Endothelial cell (in vitro differentiated cells): Measurements from ENCODE around the gene SF1. TPM values are rescaled to one million over a fixed set of nuclear protein-coding genes. Genes with fewer than 3 reads are reported as not detected.

Experiments used
- DNase-seq: peaks from one replicate; pipeline ENCODE4 v3.0.0; 2021; ENCODE audit warnings: low spot score
- H3K27ac Mint-ChIP-seq: one replicate; pipeline ENCODE4 v1.8.0; 2021; ENCODE audit warnings: mixed read lengths, inconsistent platforms; ENCODE audit not compliant: unreplicated experiment
- H3K27me3 Mint-ChIP-seq: one replicate; pipeline ENCODE4 v1.8.0; 2021; ENCODE audit warnings: mild to moderate bottlenecking, moderate library complexity, mixed read lengths, inconsistent platforms; ENCODE audit not compliant: unreplicated experiment
- H3K36me3 Mint-ChIP-seq: one replicate; pipeline ENCODE4 v1.8.0; 2021; ENCODE audit warnings: mild to moderate bottlenecking, low read depth, mixed read lengths, inconsistent platforms; ENCODE audit not compliant: unreplicated experiment
- H3K4me1 Mint-ChIP-seq: one replicate; pipeline ENCODE4 v1.8.0; 2021; ENCODE audit warnings: mild to moderate bottlenecking, mixed read lengths, inconsistent platforms; ENCODE audit not compliant: unreplicated experiment
- H3K4me3 Mint-ChIP-seq: one replicate; pipeline ENCODE4 v1.8.0; 2021; ENCODE audit warnings: mild to moderate bottlenecking, mixed read lengths, inconsistent platforms; ENCODE audit not compliant: unreplicated experiment
- H3K9me3 Mint-ChIP-seq: one replicate; pipeline ENCODE4 v1.8.0; 2021; ENCODE audit warnings: mixed read lengths, inconsistent platforms; ENCODE audit not compliant: unreplicated experiment
- CTCF ChIP-seq: fragments of 200-600 bp; sonication (generic); IDR thresholded peaks from one replicate; pipeline ENCODE4 v1.5.0; 2021; ENCODE audit warnings: antibody characterized with exemption; ENCODE audit not compliant: unreplicated experiment
- total RNA-seq: library from RNA; stranded (reverse); fragmentation: NEBNext Ultra II Directional; extraction: Animal tissue kit (Norgen Biotek cat#: 25700); gene quantifications from one replicate; pipeline ENCODE4 v1.2.1, GENCODE V29; 2021; ENCODE audit not compliant: unreplicated experiment

The SF1 gene
- total RNA-seq, 1 donor from 2014 or later, result 322 TPM

DNA sequence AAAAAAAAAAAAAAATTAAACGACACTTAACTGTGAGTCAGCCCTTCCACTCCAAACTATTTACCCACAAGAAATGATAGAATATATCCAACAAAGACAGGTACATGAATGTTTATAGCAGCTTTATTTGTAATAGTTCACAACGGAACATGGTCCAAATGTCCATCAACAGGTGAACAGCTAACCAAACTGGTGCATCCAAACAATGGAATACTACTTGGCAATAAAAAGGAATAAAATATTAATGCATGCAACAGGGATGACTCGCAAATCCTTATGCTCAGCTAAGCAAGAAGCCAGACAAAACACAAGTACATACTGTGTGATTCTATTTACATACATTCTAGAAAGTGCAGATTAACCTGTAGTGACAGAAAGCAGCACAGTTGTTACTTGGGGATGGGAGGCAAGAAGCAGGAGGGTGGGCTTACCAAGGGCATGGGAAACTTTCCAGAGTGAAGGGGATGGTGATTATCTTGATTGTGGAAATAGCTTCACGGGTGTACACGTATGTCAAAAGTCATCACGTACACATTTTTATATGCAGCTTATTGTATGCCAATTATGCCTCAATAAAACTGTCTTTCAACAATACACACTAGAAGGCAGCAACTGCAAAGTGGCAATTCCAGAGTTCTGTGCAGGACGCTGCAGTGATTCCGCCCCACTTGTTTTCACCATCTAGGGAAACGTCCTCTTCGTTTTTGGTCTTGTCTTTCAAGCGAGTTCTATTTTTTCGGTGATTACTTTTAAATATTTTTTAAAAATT, 6.7 kb upstream of the SF1 start:
- no peak for TF ChIP-seq CTCF
- peaks cover under 1% of the 10 kb centered on the region for H3K36me3 Mint-ChIP-seq
- H3K4me3 Mint-ChIP-seq, result no peak overlapping the region
- no peaks in the 10 kb centered on the region for H3K4me1 Mint-ChIP-seq
- DNase-seq, result no peak
- peaks cover 5% of the 10 kb centered on the region for H3K27me3 Mint-ChIP-seq
- H3K27ac Mint-ChIP-seq, result no peak overlapping the region
- H3K9me3 Mint-ChIP-seq, result no peaks in the 10 kb centered on the region

DNA sequence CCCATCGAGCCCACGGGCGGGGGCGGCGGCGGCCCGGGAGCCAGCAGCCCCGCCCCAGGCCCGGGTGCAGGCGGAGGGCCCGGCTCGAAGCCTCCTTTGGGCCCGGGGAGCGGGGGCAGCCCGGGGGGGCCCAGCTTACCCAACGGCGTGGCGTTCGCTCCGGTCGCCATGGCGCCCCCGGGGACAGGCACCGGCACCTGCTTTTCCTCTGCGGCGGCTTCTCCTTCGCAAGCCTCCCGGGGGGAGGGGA, 194 bp downstream of the SF1 start:
- Mint-ChIP-seq H3K9me3 (no peaks in the 10 kb centered on the region), H3K27ac (no peak overlapping the region), H3K36me3 (peaks cover 37% of the 10 kb centered on the region), H3K27me3 (peaks cover 13% of the 10 kb centered on the region), H3K4me1 (peaks cover 38% of the 10 kb centered on the region), H3K4me3 (no peak overlapping the region)
- no peak for DNase-seq
- TF ChIP-seq CTCF, result no peak

DNA sequence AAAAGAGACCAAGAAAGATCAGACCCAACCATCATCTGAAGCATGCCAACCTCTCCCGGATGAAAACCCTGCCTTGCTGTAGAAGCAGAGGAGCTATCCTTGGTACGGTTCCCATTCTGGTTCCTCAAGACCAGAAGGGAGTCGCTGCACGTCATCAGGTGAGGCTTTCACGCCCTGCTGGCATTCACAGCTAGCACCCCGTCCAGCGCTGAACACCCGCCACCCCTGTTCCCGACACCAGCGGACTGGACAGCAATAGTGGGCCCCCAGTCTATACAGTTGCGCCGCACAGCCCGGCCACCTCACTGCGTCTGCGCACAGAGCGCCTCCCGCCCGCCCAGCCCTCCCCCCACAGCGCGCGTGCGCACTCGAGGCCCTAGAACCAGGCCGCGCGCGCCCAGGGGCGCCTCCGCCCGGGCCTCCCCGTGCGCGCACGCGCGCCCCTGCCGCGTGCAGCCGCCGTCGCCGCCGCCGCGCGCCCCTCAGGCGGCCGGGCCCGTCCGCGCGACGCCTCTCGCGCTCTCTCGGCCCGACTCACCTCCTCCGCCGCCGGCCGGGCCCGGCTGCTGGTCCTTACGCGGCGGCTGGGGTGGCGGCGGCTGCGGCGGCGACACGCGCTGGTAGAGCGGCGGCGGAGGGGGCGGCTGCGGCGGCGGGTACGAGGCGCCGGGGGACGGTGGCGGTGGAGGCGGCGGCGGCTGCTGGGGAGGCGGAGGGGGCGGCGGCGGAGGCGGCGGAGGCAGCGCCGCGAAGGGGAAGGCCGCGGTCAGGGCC, 706 bp downstream of the SF1 start:
- H3K9me3 Mint-ChIP-seq, result no peaks in the 10 kb centered on the region
- H3K27me3 Mint-ChIP-seq, result peaks cover 13% of the 10 kb centered on the region
- TF ChIP-seq CTCF, result no peak
- peaks cover 44% of the 10 kb centered on the region for H3K4me1 Mint-ChIP-seq
- peak overlapping the region; percentile 49 for H3K27ac Mint-ChIP-seq
- peak overlapping the region; percentile 98 for H3K4me3 Mint-ChIP-seq
- DNase-seq, result peak; percentile 76
- H3K36me3 Mint-ChIP-seq, result peaks cover 42% of the 10 kb centered on the region

DNA sequence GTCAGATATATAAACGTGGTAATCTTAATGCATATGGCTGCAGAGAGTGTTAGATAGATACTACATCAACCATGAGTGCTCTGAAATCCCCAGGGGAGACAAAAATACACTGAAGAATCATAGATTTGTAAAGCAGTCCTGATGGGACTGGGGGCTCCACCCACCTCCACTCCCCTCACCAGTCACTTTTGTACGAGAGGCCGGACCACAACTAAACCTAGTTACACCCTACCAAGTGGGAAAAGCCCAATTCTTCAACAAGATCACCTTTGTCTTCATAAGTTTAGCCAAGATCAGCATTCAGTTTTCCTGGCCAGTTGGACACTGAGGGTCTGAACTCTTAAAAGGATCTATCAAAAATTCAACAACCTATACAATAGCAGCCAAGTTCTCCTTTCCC, 1.5 kb downstream of the SF1 start:
- Mint-ChIP-seq H3K36me3 (peaks cover 49% of the 10 kb centered on the region), H3K27me3 (peaks cover 13% of the 10 kb centered on the region), H3K27ac (peak overlapping the region; percentile 49), H3K4me3 (peak overlapping the region; percentile 98), H3K4me1 (peaks cover 50% of the 10 kb centered on the region), H3K9me3 (no peaks in the 10 kb centered on the region)
- no peak for DNase-seq
- TF ChIP-seq CTCF, result no peak

- Mint-ChIP-seq H3K27ac (peak overlapping the region; percentile 49), H3K27me3 (peaks cover 13% of the 10 kb centered on the region), H3K4me3 (peak overlapping the region; percentile 98), H3K36me3 (peaks cover 54% of the 10 kb centered on the region), H3K9me3 (no peaks in the 10 kb centered on the region), H3K4me1 (peaks cover 52% of the 10 kb centered on the region)
- TF ChIP-seq CTCF, result no peak
- DNase-seq, result no peak
Observed at GRCh38 chr11:64776425-64776824, 1.9 kb downstream of the SF1 start.
